Activated naive CD8-positive, alpha-beta T cell treated with anti-CD3 and anti-CD28 coated beads, Interleukin-2, amount 50 U/mL, for 16 hours (primary cell): ENCODE data around the gene DOCK9.
"Not testable (repeated sequence)": the region's sequence is repeated elsewhere in the genome, so short reads cannot be mapped to it uniquely, and the experiment has no call there.

Source experiments
- DNase-seq: peaks from one replicate; pipeline ENCODE4 v3.0.0-alpha.2; 2020; ENCODE audit warnings: low read depth, low spot score

DOCK9 gene

GRCh38 chr13:98774776-98775175 lies 203.1 kb downstream of the DOCK9 start:
- DNase-seq: no peak

- DNase-seq: no peak
Observed at GRCh38 chr13:98773921-98774320, 203.9 kb downstream of the DOCK9 start.

GRCh38 chr13:98772794-98773452 lies 204.9 kb downstream of the DOCK9 start:
- no peak for DNase-seq

DNA sequence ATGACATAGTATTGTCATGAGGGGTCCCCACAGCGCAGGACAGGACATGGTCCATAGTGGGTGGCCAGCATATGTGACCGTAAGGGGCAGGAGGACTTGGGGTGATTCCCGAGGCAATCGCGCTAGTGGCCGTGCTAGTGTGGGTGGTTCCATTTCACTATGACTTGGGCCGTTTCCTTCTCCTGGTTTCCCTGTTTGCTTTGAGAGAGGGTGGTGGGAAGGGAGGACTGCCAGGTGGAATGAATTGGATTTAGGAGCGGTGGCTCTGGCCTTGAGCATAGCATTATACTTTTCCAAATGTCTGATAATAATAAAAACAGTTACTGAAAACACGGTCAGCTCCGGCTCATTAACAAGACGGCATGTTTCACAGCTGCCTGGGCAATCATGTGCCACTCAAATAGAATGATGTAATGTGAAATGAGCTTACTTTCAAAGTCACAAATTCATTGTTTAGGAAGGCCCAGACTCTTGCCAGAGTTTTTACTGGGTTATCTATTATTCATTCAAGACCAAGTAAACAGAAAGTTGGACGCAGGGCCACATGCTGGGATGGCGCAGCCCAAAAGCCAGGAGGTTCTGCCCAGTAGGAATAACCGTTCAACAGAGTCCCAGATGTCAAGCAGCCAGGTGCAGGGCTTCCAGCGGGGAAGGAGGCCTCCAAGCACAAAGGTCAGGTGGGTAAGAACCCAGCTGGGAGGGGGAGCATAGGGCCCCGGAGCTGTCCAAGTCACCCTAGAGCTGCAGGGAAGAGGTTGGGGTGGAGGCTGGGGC lies 205.8 kb downstream of the DOCK9 start:
- no peak for DNase-seq

GRCh38 chr13:98769736-98770135 lies 208.1 kb downstream of the DOCK9 start:
- no peak for DNase-seq

DNA sequence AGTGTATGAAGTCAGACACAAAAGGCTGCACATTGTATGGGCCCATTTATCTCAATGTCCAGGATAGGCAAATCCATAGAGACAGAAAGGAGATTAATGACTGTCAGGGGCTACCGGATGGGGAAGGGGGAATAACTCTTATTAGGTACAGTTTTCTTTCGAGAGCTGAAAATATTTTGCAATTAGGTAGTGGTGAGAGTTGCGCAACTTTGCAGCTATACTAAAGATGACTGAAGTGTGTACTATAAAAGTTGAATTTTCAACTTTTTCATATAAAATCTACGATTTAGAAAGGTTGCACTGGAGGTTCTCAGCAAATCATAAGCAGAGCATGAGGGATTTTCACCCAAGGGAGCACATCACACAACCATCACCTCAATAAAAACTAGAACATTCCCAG lies 209.3 kb downstream of the DOCK9 start:
- no peak for DNase-seq

- no peak for DNase-seq
Observed at GRCh38 chr13:98766697-98767096, 211.2 kb downstream of the DOCK9 start.

DNA sequence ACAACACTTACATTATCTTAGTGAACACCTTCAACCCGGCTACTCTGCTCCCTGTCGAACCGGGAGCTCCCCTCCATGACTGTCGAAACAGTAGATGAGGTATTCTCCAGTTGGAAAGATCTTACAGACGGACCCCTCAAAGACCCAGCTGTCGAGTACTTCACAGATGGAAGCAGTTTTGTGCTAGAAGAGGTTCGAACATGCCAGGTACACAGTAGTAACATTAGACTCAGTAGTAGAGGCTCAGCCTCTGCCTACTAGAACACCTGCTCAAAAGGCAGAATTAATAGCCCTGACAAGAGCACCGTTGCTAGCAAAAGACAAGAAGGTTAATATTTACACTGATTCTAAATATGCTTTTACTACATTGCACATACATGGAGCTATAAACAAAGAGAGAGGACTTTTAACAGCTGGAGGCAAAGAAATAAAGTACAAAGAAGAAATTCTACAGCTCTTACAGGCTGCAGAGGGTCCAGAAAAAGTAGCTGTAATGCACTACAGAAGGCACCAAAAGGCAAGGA lies 211.8 kb downstream of the DOCK9 start:
- DNase-seq: no peak

- no peak for DNase-seq
Observed at GRCh38 chr13:98761986-98762616, 215.8 kb downstream of the DOCK9 start.

DNA sequence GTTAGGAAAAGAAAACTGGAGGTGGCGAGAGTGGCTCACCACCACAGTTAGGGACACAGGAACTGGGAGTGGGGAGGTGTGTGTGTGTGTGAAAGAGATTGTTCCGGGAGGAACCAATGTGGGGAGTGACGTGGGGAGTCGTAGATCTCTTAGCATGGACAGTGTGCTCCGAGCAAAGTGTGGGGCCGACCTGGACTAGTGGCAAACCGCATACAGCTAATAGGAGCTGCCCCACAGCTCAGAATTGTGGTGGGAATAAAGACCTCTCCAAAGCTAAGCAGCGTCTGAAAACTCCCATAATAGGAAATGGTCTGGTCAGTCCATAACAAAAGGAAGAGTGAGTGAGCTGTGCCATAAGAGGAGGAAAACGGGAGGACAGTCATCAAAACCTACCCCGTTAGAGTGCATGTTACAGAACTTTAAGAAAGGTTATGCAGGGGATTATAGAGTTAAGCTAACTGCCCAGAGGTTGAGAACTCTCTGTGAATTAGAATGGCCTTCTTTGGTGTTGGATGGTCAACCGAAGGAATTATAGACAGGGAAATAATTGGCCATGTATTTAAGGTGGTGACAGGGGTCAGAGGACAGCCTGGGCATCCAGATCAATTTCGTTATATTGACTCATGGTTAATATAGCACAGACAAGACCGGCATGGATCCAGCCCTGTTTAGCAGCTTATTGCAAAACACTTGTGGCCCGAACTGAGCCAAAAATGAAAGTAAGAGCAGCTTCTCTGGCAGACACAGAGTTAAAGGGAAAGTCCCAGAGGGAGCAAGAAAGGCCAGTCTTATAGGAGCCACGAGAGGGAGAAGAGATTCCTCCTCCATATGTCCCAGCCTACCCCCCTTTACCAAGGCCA lies 216.5 kb downstream of the DOCK9 start:
- no peak for DNase-seq

DNA sequence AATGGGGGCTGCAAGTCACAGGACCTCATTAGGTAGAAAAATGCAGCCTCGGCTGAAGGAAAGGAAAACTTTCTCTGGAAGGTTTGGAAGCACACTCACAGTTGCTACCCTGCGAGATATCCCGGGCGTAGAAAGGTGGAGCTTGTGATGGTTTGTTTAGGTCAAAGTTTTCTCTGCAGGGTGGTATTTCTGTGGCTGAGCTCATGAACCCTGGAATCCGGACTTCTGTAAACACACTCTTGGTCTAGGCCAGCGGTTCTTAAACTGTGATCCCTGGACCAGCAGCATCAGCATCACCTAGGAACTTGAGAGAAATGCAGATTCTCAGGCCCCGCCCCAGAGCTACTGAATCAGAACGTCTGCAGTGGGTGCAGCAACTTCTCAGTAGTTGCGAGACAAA lies 222.1 kb downstream of the DOCK9 start:
- no peak for DNase-seq

DNA sequence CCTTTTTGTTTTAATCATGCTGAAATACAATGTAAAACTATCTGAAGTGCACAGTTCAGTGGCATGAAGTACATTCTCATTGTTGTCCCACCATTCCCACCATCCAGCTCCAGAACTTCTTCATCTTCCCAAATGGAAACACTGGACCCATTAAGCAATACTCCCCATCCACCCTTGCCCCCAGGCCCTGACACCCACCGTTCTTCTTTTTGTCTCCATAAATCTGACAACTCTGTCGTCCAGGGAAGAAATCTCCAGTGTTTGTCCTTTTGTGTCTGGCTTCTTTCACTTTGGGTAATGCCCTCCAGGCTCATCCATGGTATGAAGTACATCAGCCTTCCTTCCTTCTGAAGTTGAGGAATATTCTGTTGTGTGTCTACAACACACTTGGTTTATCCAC lies 222.7 kb downstream of the DOCK9 start:
- no peak for DNase-seq

DNA sequence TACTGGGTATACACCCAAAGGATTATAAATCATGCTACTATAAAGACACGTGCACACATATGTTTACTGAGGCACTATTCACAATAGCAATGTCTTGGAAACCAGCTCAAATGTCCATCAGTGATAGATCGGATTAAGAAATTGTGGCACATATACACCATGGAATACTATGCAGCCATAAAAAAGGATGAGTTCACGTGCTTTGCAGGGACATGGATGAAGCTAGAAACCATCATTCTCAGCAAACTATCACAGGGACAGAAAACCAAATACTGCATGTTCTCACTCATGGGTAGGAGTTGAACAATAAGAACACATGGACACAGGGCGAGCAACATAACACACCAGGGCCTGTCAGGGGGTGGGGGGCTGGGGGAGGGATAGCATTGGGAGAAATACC lies 223.4 kb downstream of the DOCK9 start:
- DNase-seq: not testable (repeated sequence)

GRCh38 chr13:98752467-98753290 lies 225.2 kb downstream of the DOCK9 start, which contains the start of gene SLC15A1:
TSS of gene SLC15A1 (minus strand) at chr13:98752672. CDS start at chr13:98752598, 74 bp downstream.
- no peak for DNase-seq

- no peak for DNase-seq
Observed at GRCh38 chr13:98751861-98752466, 225.9 kb downstream of the DOCK9 start.

- DNase-seq: no peak
Observed at GRCh38 chr13:98751367-98751782, 226.5 kb downstream of the DOCK9 start.

GRCh38 chr13:98749501-98749900 lies 228.4 kb downstream of the DOCK9 start:
- no peak for DNase-seq

DNA sequence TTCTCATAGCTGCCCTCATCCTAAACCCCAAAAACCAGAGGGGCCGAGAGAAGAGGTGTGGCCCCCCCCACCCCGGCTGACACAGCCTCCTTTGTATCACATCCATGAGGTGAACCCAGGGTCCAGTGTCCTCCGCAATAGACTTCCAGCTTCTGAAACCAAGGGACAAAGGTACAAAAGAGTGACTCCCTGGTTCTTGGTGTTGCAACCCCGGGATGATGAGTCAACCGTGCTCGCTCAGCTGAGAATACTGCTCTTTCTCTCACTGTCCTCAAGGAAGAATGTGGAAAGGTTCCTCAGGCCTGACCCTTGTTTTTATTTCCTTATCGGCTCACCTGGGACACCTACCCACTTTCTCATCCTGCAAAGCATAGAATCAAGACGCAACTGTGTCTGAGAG lies 230.9 kb downstream of the DOCK9 start:
- no peak for DNase-seq
